ENCODE data around the gene PRKCA. TPM values are rescaled to one million over a fixed set of nuclear protein-coding genes. Genes with fewer than 3 reads are reported as not detected.

Gene PRKCA
- total RNA-seq, 3 donors from 2014 or later (not counting 1 experiment from before 2014, with no cell fraction given): 19.6 to 29.0 (median 20.4) TPM

DNA sequence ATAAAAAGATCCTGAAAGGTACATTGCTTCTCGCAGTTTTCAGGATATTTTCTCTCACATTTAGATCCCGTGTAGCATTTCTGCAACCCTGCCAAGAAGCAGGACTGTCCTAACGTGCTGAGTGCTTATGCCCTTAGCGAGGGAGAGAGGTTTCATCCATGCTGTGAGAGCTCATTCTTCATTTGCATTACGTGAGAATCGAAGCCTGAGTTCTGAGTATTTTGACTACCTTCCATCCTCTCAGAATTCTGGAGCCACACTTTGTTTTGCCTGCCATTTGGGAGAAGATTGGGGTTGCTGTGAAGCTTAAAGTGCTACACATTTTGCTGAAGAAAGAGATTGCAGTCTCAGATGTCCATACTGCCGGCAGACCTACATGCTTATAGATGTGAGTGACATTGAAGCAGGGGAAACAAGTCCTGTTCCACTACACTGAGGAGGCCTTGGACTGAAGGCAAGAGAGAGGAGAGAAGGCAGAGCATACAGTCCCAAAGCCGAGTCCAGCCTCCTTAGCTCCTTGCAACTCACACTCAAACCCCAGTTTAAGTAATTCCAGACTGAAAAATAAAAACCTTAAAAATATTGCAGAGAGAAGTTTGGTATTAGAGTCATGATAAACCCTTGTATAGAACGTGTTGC, 183.0 kb downstream of the PRKCA start:
- TF ChIP-seq, protein P1, sequence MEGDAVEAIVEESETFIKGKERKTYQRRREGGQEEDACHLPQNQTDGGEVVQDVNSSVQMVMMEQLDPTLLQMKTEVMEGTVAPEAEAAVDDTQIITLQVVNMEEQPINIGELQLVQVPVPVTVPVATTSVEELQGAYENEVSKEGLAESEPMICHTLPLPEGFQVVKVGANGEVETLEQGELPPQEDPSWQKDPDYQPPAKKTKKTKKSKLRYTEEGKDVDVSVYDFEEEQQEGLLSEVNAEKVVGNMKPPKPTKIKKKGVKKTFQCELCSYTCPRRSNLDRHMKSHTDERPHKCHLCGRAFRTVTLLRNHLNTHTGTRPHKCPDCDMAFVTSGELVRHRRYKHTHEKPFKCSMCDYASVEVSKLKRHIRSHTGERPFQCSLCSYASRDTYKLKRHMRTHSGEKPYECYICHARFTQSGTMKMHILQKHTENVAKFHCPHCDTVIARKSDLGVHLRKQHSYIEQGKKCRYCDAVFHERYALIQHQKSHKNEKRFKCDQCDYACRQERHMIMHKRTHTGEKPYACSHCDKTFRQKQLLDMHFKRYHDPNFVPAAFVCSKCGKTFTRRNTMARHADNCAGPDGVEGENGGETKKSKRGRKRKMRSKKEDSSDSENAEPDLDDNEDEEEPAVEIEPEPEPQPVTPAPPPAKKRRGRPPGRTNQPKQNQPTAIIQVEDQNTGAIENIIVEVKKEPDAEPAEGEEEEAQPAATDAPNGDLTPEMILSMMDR (IDR thresholded peaks at IDR 0.05): no peak
- 94% methylated on average over 8 of the region's 9 CpGs for WGBS (ENCODE audit: insufficient coverage)
- Mint-ChIP-seq H3K4me1 (peaks cover 6% of the 10 kb centered on the region in 2 donors), H3K36me3 (no peaks in the 10 kb centered on the region), H3K4me3 (no peak overlapping the region), H3K27me3 (ENCODE audit: low read depth in 2 of 2) (peaks cover 0 to 4% of the 10 kb centered on the region in 2 donors), H3K27ac (no peak overlapping the region), H3K9me3 (no peaks in the 10 kb centered on the region)
- DNase-seq: no peak
- H3K27ac ChIP-seq (ENCODE audit: low read length): no peak overlapping the region
- no peak overlapping the region for H3K4me3 ChIP-seq (ENCODE audit: low read length)
- intact Hi-C loops (cut with micrococcal nuclease): no loop called here
- no peaks in the 10 kb centered on the region for H3K4me1 ChIP-seq (ENCODE audit: control insufficient read depth, insufficient read depth, low read length)
- ATAC-seq: no peak
- no peaks in the 10 kb centered on the region for H3K36me3 ChIP-seq (ENCODE audit: control insufficient read depth, insufficient read depth, low read length)
- no peaks in the 10 kb centered on the region for H3K9me3 ChIP-seq (ENCODE audit: control insufficient read depth, insufficient read depth, low read length)
- no peaks in the 10 kb centered on the region for H3K27me3 ChIP-seq (ENCODE audit: control insufficient read depth, insufficient read depth, low read length)

DNA sequence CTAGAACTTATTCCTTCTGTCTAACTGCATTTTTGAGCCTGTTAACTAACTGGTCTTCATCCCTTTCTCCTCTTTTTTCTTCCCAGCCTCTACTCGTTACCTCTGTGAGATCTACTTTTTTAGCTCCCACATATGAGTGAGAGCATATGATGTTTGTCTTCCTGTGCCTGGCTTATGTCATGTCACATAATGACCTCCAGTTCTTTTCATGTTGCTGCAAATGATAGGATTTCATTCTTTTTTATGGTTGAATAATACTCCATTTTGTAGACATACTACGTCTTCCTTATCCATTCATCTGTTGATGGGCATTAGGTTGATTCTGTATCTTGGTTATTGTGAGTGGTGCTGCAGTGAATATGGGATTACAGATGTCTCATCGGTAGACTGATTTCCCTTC, 184.7 kb downstream of the PRKCA start:
- Mint-ChIP-seq H3K27ac (no peak overlapping the region), H3K9me3 (no peaks in the 10 kb centered on the region), H3K27me3 (ENCODE audit: low read depth in 2 of 2) (peaks cover 0 to 4% of the 10 kb centered on the region in 2 donors), H3K4me1 (peaks cover 11 to 16% of the 10 kb centered on the region in 2 donors), H3K4me3 (no peak overlapping the region), H3K36me3 (no peaks in the 10 kb centered on the region)
- intact Hi-C loops (cut with micrococcal nuclease): no loop called here
- no peaks in the 10 kb centered on the region for H3K36me3 ChIP-seq (ENCODE audit: control insufficient read depth, insufficient read depth, low read length)
- H3K4me1 ChIP-seq (ENCODE audit: control insufficient read depth, insufficient read depth, low read length): no peaks in the 10 kb centered on the region
- 100% methylated on average over 1 of the region's 3 CpGs for WGBS (ENCODE audit: insufficient coverage)
- no peak overlapping the region for H3K27ac ChIP-seq (ENCODE audit: low read length)
- DNase-seq (no peak), ATAC-seq (no peak)
- no peaks in the 10 kb centered on the region for H3K27me3 ChIP-seq (ENCODE audit: control insufficient read depth, insufficient read depth, low read length)
- no peaks in the 10 kb centered on the region for H3K9me3 ChIP-seq (ENCODE audit: control insufficient read depth, insufficient read depth, low read length)
- TF ChIP-seq, protein P1 (IDR thresholded peaks at IDR 0.05): no peak
- no peak overlapping the region for H3K4me3 ChIP-seq (ENCODE audit: low read length)

DNA sequence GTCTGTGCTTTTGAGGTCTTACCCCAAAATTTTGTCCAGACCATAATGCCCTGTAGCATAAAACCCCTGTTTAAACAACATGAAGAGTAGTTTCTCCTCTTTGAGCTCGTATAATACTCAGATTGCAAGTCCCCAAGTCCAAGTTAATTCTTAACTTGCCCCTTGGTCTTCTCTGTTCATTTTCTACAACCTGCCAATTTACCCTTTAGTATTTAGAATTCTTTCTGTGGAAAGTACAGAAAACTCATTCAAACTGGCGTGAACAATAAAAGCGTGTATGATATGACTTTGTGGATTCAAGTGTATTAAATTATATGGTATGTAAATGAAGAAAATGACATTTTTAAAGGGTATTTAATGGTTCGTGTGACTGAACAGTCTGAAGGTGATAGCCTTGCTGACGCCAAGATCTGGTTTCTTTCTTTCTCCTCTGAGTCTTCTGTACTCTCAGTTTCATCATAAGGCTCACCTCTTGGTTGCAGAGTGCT, 185.6 kb downstream of the PRKCA start:
- peaks cover 11 to 21% of the 10 kb centered on the region in 2 donors for H3K4me1 Mint-ChIP-seq
- intact Hi-C loops (cut with micrococcal nuclease): no loop called here

More for the DNA sequence above, 185.6 kb downstream of the PRKCA start:
- TF ChIP-seq, protein P1 (IDR thresholded peaks at IDR 0.05): no peak
- no peak overlapping the region for H3K4me3 ChIP-seq (ENCODE audit: low read length)
- no peaks in the 10 kb centered on the region for H3K4me1 ChIP-seq (ENCODE audit: control insufficient read depth, insufficient read depth, low read length)
- ATAC-seq (no peak), DNase-seq (no peak)
- H3K27me3 ChIP-seq (ENCODE audit: control insufficient read depth, insufficient read depth, low read length): no peaks in the 10 kb centered on the region
- no peak overlapping the region for H3K27ac ChIP-seq (ENCODE audit: low read length)
- no peaks in the 10 kb centered on the region for H3K36me3 Mint-ChIP-seq
- no peaks in the 10 kb centered on the region for H3K9me3 Mint-ChIP-seq
- H3K27me3 Mint-ChIP-seq (ENCODE audit: low read depth in 2 of 2): peaks cover 0 to 4% of the 10 kb centered on the region in 2 donors
- no peaks in the 10 kb centered on the region for H3K9me3 ChIP-seq (ENCODE audit: control insufficient read depth, insufficient read depth, low read length)
- no peak overlapping the region for H3K27ac Mint-ChIP-seq
- 87% methylated on average over 5 of the region's 5 CpGs for WGBS (ENCODE audit: insufficient coverage)
- no peaks in the 10 kb centered on the region for H3K36me3 ChIP-seq (ENCODE audit: control insufficient read depth, insufficient read depth, low read length)
- H3K4me3 Mint-ChIP-seq: no peak overlapping the region
